CD8-positive, alpha-beta memory T cell (primary cell): ENCODE data around the gene GUCY2F. TPM values are rescaled to one million over a fixed set of nuclear protein-coding genes. Genes with fewer than 3 reads are reported as not detected.

Source experiments
- CTCF ChIA-PET: fragments of 350-600 bp; sonication (Branson Sonifier 250); formaldehyde crosslinking; loops from one replicate; lab custom pipeline; 2021; ENCODE audit warnings: antibody characterized with exemption; lab: Charles Lee
- POLR2A ChIA-PET: fragments of 350-600 bp; sonication (Branson Sonifier 250); formaldehyde crosslinking; loops from one replicate; lab custom pipeline; 2021; ENCODE audit warnings: antibody characterized with exemption; lab: Charles Lee
- DNase-seq, 5 donors: peaks; one replicate each; pipeline versions ENCODE4 v3.0.0 to v3.0.0-alpha.2; 2020 to 2022; ENCODE audit warnings: mixed read lengths in 1 of 5
- H3K27ac ChIP-seq: one replicate; pipeline ENCODE4 v1.7.0; 2013; ENCODE audit warnings: low read depth, mild to moderate bottlenecking, low read length, moderate library complexity
- H3K27me3 ChIP-seq: 2 replicates; pipeline ENCODE4 v1.7.0; 2013; ENCODE audit warnings: low read length, mild to moderate bottlenecking; ENCODE audit not compliant: insufficient read depth, poor library complexity, severe bottlenecking
- H3K36me3 ChIP-seq: 2 replicates; pipeline ENCODE4 v1.7.0; 2013; ENCODE audit warnings: mild to moderate bottlenecking, low read length, moderate library complexity; ENCODE audit not compliant: insufficient read depth
- H3K4me1 ChIP-seq: 2 replicates; pipeline ENCODE4 v1.7.0; 2013; ENCODE audit warnings: mild to moderate bottlenecking, low read length, moderate library complexity; ENCODE audit not compliant: insufficient read depth
- H3K4me3 ChIP-seq: 2 replicates; pipeline ENCODE4 v1.7.0; 2013; ENCODE audit warnings: mild to moderate bottlenecking, low read length
- H3K9me3 ChIP-seq: 2 replicates; pipeline ENCODE4 v1.7.0; 2013; ENCODE audit warnings: mild to moderate bottlenecking, low read length
- H3K27ac Mint-ChIP-seq, 8 donors: one replicate each; pipeline ENCODE4 v1.8.0; 2020 to 2021; ENCODE audit warnings: mixed read lengths in 8 of 8, mild to moderate bottlenecking in 6 of 8, inconsistent platforms in 3 of 8, moderate library complexity in 3 of 8
- H3K27me3 Mint-ChIP-seq, 2 donors: one replicate each; pipeline ENCODE4 v1.8.0; 2020 to 2021; ENCODE audit warnings: mixed read lengths in 2 of 2, mild to moderate bottlenecking in 1 of 2, moderate library complexity in 1 of 2
- H3K36me3 Mint-ChIP-seq, 3 donors: one replicate each; pipeline ENCODE4 v1.8.0; 2020 to 2021; ENCODE audit warnings: mixed read lengths in 3 of 3, inconsistent platforms in 1 of 3, mild to moderate bottlenecking in 1 of 3
- H3K4me1 Mint-ChIP-seq, 3 donors: one replicate each; pipeline ENCODE4 v1.8.0; 2020 to 2021; ENCODE audit warnings: mixed read lengths in 3 of 3, inconsistent platforms in 1 of 3, mild to moderate bottlenecking in 1 of 3
- H3K4me3 Mint-ChIP-seq, 7 donors: one replicate each; pipeline ENCODE4 v1.8.0; 2020 to 2021; ENCODE audit warnings: mixed read lengths in 7 of 7, mild to moderate bottlenecking in 6 of 7, moderate library complexity in 4 of 7, inconsistent platforms in 2 of 7
- H3K9me3 Mint-ChIP-seq, 5 donors: one replicate each; pipeline ENCODE4 v1.8.0; 2020 to 2022; ENCODE audit warnings: mixed read lengths in 5 of 5, mild to moderate bottlenecking in 3 of 5, moderate library complexity in 2 of 5, inconsistent platforms in 1 of 5
- polyA plus RNA-seq: library from polyadenylated mRNA; unstranded; fragments of 300-500 nt; fragmentation: Illumina TruSeq; gene quantifications from one replicate; pipeline ENCODE4 v1.2.3, GENCODE V29; 2021
- total RNA-seq, 2 experiments: library from RNA; stranded (reverse); gene quantifications; one replicate each; pipeline ENCODE4 v1.2.3, GENCODE V29; 2021

The GUCY2F gene
- total and polyA plus RNA-seq, 3 experiments from 2014 or later = not detected

- ChIA-PET CTCF (no interaction called here), POLR2A (no interaction called here)
- no peaks in the 10 kb centered on the region for H3K4me1 Mint-ChIP-seq
- H3K4me3 Mint-ChIP-seq = no peak overlapping the region
- H3K9me3 ChIP-seq = no peaks in the 10 kb centered on the region
- H3K4me1 ChIP-seq = no peaks in the 10 kb centered on the region
- H3K36me3 Mint-ChIP-seq = no peaks in the 10 kb centered on the region
- H3K27me3 ChIP-seq = no peaks in the 10 kb centered on the region
- H3K27ac Mint-ChIP-seq = no peak overlapping the region
- no peak overlapping the region for H3K4me3 ChIP-seq
- no peak overlapping the region for H3K27ac ChIP-seq
- no peaks in the 10 kb centered on the region for H3K9me3 Mint-ChIP-seq
- DNase-seq = no peak
- no peaks in the 10 kb centered on the region for H3K27me3 Mint-ChIP-seq
- H3K36me3 ChIP-seq = no peaks in the 10 kb centered on the region
These were observed 109.2 kb downstream of the GUCY2F start for GRCh38 chrX:109372716-109373115.

GRCh38 chrX:109372291-109372690, 109.6 kb downstream of the GUCY2F start:
- Mint-ChIP-seq H3K27ac (no peak overlapping the region), H3K9me3 (peaks cover 0 to 2% (median 0%) of the 10 kb centered on the region in 5 donors), H3K4me3 (no peak overlapping the region), H3K36me3 (no peaks in the 10 kb centered on the region), H3K27me3 (no peaks in the 10 kb centered on the region), H3K4me1 (no peaks in the 10 kb centered on the region)
- DNase-seq = no peak
- H3K4me1 ChIP-seq = no peaks in the 10 kb centered on the region
- H3K27me3 ChIP-seq = no peaks in the 10 kb centered on the region
- no peak overlapping the region for H3K4me3 ChIP-seq
- no peaks in the 10 kb centered on the region for H3K36me3 ChIP-seq
- H3K27ac ChIP-seq = no peak overlapping the region
- POLR2A ChIA-PET = no interaction called here
- no peaks in the 10 kb centered on the region for H3K9me3 ChIP-seq
- CTCF ChIA-PET = no interaction called here

DNA sequence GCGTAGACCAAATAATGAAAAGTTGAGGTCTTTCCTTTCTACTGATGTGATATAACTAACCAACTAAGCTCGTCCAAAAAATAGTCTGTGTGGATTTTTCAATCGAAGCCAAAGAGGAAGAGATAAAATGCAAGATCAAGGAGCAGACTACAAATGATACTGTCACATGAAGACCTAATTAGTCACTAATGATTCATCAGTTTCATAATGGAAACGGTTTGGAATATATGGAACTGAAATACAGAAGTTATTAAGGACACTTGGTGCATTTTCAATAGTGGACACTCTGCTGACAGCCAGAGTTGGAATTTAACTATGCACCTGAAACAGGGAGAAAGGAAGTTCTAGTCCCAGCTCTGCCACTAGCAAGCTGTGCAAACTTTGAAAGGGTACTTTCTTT, 119.8 kb downstream of the GUCY2F start:
- no peaks in the 10 kb centered on the region for H3K27me3 ChIP-seq
- Mint-ChIP-seq H3K9me3 (no peaks in the 10 kb centered on the region), H3K4me1 (no peaks in the 10 kb centered on the region), H3K27me3 (peaks cover 0 to 1% of the 10 kb centered on the region in 2 donors), H3K36me3 (no peaks in the 10 kb centered on the region), H3K4me3 (no peak overlapping the region), H3K27ac (no peak overlapping the region)
- H3K36me3 ChIP-seq = no peaks in the 10 kb centered on the region
- DNase-seq = no peak
- H3K4me3 ChIP-seq = no peak overlapping the region
- POLR2A ChIA-PET = no interaction called here
- H3K4me1 ChIP-seq = no peaks in the 10 kb centered on the region
- no peaks in the 10 kb centered on the region for H3K9me3 ChIP-seq
- CTCF ChIA-PET = no interaction called here
- no peak overlapping the region for H3K27ac ChIP-seq

DNA sequence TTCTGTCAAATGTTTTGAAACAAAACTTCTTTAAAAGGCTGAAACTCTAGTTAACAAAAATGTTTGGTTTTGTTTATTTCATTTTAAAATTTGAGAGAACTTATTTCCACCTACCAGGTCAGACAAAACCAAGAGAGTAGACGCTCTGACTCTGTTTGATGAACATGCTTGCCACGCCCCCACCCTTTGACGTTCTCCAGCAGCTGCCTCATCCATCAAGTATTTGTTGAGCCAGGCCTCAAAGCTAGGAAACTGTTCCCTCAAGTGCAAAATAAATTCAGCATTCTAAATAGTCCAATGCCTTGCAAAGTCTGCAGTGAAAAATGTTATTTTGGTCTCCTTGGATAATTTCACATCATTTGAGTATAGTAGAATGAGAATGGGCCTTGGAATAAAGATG, 121.6 kb downstream of the GUCY2F start:
- Mint-ChIP-seq H3K4me1 (no peaks in the 10 kb centered on the region), H3K4me3 (no peak overlapping the region), H3K27me3 (peaks cover 0 to 1% of the 10 kb centered on the region in 2 donors), H3K27ac (no peak overlapping the region), H3K36me3 (no peaks in the 10 kb centered on the region), H3K9me3 (no peaks in the 10 kb centered on the region)
- no peaks in the 10 kb centered on the region for H3K9me3 ChIP-seq
- no peak for DNase-seq
- no peaks in the 10 kb centered on the region for H3K4me1 ChIP-seq
- CTCF ChIA-PET = no interaction called here
- H3K4me3 ChIP-seq = no peak overlapping the region
- H3K27me3 ChIP-seq = no peaks in the 10 kb centered on the region
- POLR2A ChIA-PET = no interaction called here
- no peak overlapping the region for H3K27ac ChIP-seq
- no peaks in the 10 kb centered on the region for H3K36me3 ChIP-seq

- H3K36me3 ChIP-seq = no peaks in the 10 kb centered on the region
- no peak for DNase-seq
- H3K9me3 ChIP-seq = no peaks in the 10 kb centered on the region
- no peaks in the 10 kb centered on the region for H3K27me3 ChIP-seq
- Mint-ChIP-seq H3K36me3 (no peaks in the 10 kb centered on the region), H3K27ac (no peak overlapping the region), H3K27me3 (peaks cover 0 to 1% of the 10 kb centered on the region in 2 donors), H3K4me1 (no peaks in the 10 kb centered on the region), H3K9me3 (no peaks in the 10 kb centered on the region), H3K4me3 (no peak overlapping the region)
- no peaks in the 10 kb centered on the region for H3K4me1 ChIP-seq
- ChIA-PET POLR2A (no interaction called here), CTCF (no interaction called here)
- no peak overlapping the region for H3K27ac ChIP-seq
- no peak overlapping the region for H3K4me3 ChIP-seq
These were observed 124.2 kb downstream of the GUCY2F start for GRCh38 chrX:109357706-109358105.

DNA sequence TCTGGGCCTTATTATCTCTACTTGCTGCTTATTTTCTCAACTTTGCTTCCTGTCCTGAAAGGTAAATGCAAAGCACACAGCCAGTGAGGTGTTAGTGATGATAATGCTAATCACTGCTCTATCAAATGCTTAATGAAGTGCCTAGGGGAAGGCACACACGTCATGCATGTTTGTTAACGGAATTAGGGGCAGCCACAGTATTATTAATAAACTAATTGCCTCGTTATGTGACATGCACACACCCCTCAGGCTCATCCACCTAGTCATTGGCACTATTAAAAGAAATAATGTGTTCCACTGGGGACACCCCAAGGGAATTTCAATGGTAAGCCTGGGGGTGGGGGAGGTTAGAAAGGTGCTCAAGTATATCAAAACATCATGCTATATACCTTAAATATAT, 125.2 kb downstream of the GUCY2F start:
- ChIA-PET POLR2A (no interaction called here), CTCF (no interaction called here)
- Histone ChIP-seq H3K4me3 (no peak overlapping the region), H3K27me3 (no peaks in the 10 kb centered on the region), H3K9me3 (no peaks in the 10 kb centered on the region), H3K27ac (no peak overlapping the region), H3K4me1 (no peaks in the 10 kb centered on the region), H3K36me3 (no peaks in the 10 kb centered on the region)
- Mint-ChIP-seq H3K27me3 (peaks cover 0 to 1% of the 10 kb centered on the region in 2 donors), H3K4me1 (no peaks in the 10 kb centered on the region), H3K36me3 (no peaks in the 10 kb centered on the region), H3K4me3 (no peak overlapping the region), H3K27ac (no peak overlapping the region), H3K9me3 (no peaks in the 10 kb centered on the region)
- DNase-seq = no peak

DNA sequence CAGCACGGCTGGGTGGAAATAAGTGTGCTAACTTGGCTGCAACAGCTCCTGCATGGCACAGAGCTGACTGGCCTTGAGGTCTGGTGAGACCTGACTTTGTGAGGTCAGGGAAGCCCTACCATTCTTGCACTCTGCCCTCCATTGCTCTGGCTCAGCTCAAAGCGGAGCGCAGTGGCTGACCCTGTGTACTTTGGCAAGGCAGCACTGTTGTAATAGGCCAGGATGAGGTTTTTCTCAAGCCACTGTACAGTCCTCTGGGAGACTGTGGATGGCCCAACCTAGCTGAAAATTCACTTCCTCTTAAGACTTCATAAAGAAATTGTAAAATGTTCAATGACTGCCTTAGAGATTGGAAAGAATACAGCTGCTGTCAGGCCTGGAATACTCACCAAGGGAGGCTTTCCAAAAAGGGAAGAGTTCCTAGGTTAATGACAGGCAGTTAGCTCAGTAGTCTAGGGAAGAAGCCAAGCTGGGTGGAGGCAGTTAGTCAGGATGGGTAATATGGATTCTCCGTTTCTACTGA, 129.8 kb downstream of the GUCY2F start:
- ChIA-PET CTCF (no interaction called here), POLR2A (no interaction called here)
- H3K4me3 Mint-ChIP-seq = no peak overlapping the region
- Histone ChIP-seq H3K4me1 (no peaks in the 10 kb centered on the region), H3K36me3 (no peaks in the 10 kb centered on the region), H3K27me3 (no peaks in the 10 kb centered on the region), H3K9me3 (no peaks in the 10 kb centered on the region), H3K27ac (no peak overlapping the region), H3K4me3 (no peak overlapping the region)
- no peaks in the 10 kb centered on the region for H3K9me3 Mint-ChIP-seq
- H3K4me1 Mint-ChIP-seq = no peaks in the 10 kb centered on the region
- no peaks in the 10 kb centered on the region for H3K27me3 Mint-ChIP-seq
- H3K27ac Mint-ChIP-seq = no peak overlapping the region
- no peaks in the 10 kb centered on the region for H3K36me3 Mint-ChIP-seq
- DNase-seq = no peak

GRCh38 chrX:109351557-109351956, 130.3 kb downstream of the GUCY2F start:
- H3K4me3 Mint-ChIP-seq = no peak overlapping the region
- H3K27me3 Mint-ChIP-seq = no peaks in the 10 kb centered on the region
- no peaks in the 10 kb centered on the region for H3K4me1 Mint-ChIP-seq
- H3K27ac ChIP-seq = no peak overlapping the region
- no peaks in the 10 kb centered on the region for H3K9me3 Mint-ChIP-seq
- no peaks in the 10 kb centered on the region for H3K9me3 ChIP-seq
- CTCF ChIA-PET = no interaction called here
- no peaks in the 10 kb centered on the region for H3K4me1 ChIP-seq
- no peaks in the 10 kb centered on the region for H3K36me3 Mint-ChIP-seq
- POLR2A ChIA-PET = no interaction called here
- H3K36me3 ChIP-seq = no peaks in the 10 kb centered on the region
- H3K4me3 ChIP-seq = no peak overlapping the region
- H3K27ac Mint-ChIP-seq = no peak overlapping the region
- no peaks in the 10 kb centered on the region for H3K27me3 ChIP-seq
- DNase-seq = no peak

DNA sequence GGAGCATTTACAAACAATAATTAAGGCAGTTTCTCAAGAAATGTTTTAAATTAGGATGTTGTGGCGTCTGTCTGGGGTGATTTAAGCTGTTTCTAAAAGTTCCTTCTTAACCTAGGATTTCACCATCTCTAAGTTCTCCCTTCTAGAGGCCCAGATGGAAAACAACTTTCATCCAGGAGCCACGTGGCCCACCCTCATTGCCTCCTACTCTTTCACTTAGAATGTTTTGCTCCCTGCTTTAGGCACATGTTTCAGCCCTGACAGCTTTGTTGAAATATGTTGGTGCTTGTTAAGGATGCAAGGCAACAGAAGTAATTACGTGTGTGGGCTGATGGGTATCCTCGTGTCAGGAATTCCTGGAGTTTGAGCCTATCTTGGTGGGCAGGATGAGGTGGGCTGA, 131.3 kb downstream of the GUCY2F start:
- no peaks in the 10 kb centered on the region for H3K36me3 Mint-ChIP-seq
- H3K27me3 Mint-ChIP-seq = no peaks in the 10 kb centered on the region
- POLR2A ChIA-PET = no interaction called here
- H3K9me3 ChIP-seq = no peaks in the 10 kb centered on the region
- no peak overlapping the region for H3K27ac ChIP-seq
- H3K4me1 ChIP-seq = no peaks in the 10 kb centered on the region
- no peaks in the 10 kb centered on the region for H3K27me3 ChIP-seq
- CTCF ChIA-PET = no interaction called here
- no peak for DNase-seq
- H3K27ac Mint-ChIP-seq = no peak overlapping the region
- H3K4me1 Mint-ChIP-seq = no peaks in the 10 kb centered on the region
- no peaks in the 10 kb centered on the region for H3K9me3 Mint-ChIP-seq
- no peaks in the 10 kb centered on the region for H3K36me3 ChIP-seq
- no peak overlapping the region for H3K4me3 ChIP-seq
- H3K4me3 Mint-ChIP-seq = no peak overlapping the region
